Glutamatergic neuron (in vitro differentiated cells): Measurements from ENCODE around the gene RTEL1. TPM values are rescaled to one million over a fixed set of nuclear protein-coding genes. Genes with fewer than 3 reads are reported as not detected.
"Not testable (repeated sequence)": the region's sequence is repeated elsewhere in the genome, so short reads cannot be mapped to it uniquely, and the experiment has no call there.

Experiments
- DNase-seq: peaks from one replicate; pipeline ENCODE4 v3.0.0; 2022
- H3K27ac Mint-ChIP-seq: one replicate; pipeline ENCODE4 v1.8.0; 2020; ENCODE audit warnings: mild to moderate bottlenecking, mixed read lengths, inconsistent platforms; ENCODE audit not compliant: unreplicated experiment
- H3K27me3 Mint-ChIP-seq: one replicate; pipeline ENCODE4 v1.8.0; 2020; ENCODE audit warnings: mild to moderate bottlenecking, moderate library complexity, mixed read lengths, inconsistent platforms; ENCODE audit not compliant: unreplicated experiment
- H3K36me3 Mint-ChIP-seq: one replicate; pipeline ENCODE4 v1.8.0; 2020; ENCODE audit warnings: mild to moderate bottlenecking, mixed read lengths, inconsistent platforms; ENCODE audit not compliant: unreplicated experiment
- H3K4me1 Mint-ChIP-seq: one replicate; pipeline ENCODE4 v1.8.0; 2020; ENCODE audit warnings: mild to moderate bottlenecking, low read depth, mixed read lengths, inconsistent platforms; ENCODE audit not compliant: unreplicated experiment
- H3K4me3 Mint-ChIP-seq: one replicate; pipeline ENCODE4 v1.8.0; 2020; ENCODE audit warnings: mild to moderate bottlenecking, mixed read lengths, inconsistent platforms; ENCODE audit not compliant: unreplicated experiment
- H3K9me3 Mint-ChIP-seq: one replicate; pipeline ENCODE4 v1.8.0; 2020; ENCODE audit warnings: mild to moderate bottlenecking, moderate library complexity, mixed read lengths, inconsistent platforms; ENCODE audit not compliant: unreplicated experiment
- total RNA-seq: library from RNA; stranded (reverse); fragmentation: NEBNext Ultra II Directional; extraction: Animal tissue kit (Norgen Biotek cat#: 25700); gene quantifications from one replicate; pipeline ENCODE4 v1.2.1, GENCODE V29; 2021; ENCODE audit not compliant: unreplicated experiment
- TF ChIP-seq, protein P1 (sequence below): fragments of 200-600 bp; sonication (generic); IDR thresholded peaks from one replicate; pipeline ENCODE4 v1.5.0; 2021; ENCODE audit not compliant: partially characterized antibody, unreplicated experiment

Gene RTEL1
- total RNA-seq, 1 donor from 2014 or later: 36.3 TPM

- no peak overlapping the region for H3K4me3 Mint-ChIP-seq
- TF ChIP-seq, protein P1, sequence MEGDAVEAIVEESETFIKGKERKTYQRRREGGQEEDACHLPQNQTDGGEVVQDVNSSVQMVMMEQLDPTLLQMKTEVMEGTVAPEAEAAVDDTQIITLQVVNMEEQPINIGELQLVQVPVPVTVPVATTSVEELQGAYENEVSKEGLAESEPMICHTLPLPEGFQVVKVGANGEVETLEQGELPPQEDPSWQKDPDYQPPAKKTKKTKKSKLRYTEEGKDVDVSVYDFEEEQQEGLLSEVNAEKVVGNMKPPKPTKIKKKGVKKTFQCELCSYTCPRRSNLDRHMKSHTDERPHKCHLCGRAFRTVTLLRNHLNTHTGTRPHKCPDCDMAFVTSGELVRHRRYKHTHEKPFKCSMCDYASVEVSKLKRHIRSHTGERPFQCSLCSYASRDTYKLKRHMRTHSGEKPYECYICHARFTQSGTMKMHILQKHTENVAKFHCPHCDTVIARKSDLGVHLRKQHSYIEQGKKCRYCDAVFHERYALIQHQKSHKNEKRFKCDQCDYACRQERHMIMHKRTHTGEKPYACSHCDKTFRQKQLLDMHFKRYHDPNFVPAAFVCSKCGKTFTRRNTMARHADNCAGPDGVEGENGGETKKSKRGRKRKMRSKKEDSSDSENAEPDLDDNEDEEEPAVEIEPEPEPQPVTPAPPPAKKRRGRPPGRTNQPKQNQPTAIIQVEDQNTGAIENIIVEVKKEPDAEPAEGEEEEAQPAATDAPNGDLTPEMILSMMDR: no peak
Measured at GRCh38 chr20:63648190-63648589, 9.9 kb upstream of the RTEL1 start.

DNA sequence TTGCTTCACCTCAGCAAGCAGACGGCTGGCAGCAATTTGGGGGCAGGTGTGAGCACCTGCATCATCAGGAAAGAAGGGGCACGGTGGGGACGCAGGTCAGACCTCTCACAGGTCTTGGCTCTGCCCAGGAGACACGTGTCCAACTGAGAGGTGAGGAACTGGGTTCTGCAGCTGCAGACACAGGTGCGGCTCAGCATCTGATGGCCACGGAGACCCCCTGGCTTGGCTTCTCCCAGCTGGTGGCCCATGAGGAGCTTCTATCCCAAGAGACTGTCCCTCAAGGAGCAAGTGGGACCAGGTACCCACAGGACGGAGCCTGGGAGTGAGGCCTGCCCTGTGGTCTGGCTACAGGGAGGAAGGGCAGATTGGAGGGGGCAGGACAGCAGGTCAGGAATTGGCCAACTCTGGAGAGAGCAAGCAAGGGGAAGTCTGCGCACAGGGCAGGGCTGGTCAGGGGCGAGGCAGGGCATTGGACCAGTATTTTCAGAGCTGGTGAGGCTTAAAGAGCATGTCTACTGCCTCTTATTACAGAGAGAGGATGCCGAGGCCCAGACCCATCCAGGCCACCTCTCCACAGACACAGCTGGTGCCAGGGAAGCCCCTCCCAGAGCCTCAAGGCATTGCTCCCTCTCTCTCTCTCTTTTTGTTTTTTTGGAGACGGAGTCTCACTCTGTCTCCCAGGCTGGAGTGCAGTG, 9.1 kb upstream of the RTEL1 start:
- Mint-ChIP-seq H3K4me3 (peak overlapping the region; percentile 71), H3K27ac (peak overlapping the region; percentile 59), H3K27me3 (peaks cover 11% of the 10 kb centered on the region), H3K36me3 (no peaks in the 10 kb centered on the region), H3K9me3 (peaks cover 8% of the 10 kb centered on the region), H3K4me1 (peaks cover 15% of the 10 kb centered on the region)
- no peak for DNase-seq
- TF ChIP-seq, protein P1: no peak

More at GRCh38 chr20:63648190-63648589, 9.9 kb upstream of the RTEL1 start:
- Mint-ChIP-seq H3K9me3 (peaks cover 11% of the 10 kb centered on the region), H3K4me1 (peaks cover 15% of the 10 kb centered on the region), H3K36me3 (no peaks in the 10 kb centered on the region), H3K27me3 (peaks cover 11% of the 10 kb centered on the region), H3K27ac (peak overlapping the region; percentile 68)
- DNase-seq: no peak

DNA sequence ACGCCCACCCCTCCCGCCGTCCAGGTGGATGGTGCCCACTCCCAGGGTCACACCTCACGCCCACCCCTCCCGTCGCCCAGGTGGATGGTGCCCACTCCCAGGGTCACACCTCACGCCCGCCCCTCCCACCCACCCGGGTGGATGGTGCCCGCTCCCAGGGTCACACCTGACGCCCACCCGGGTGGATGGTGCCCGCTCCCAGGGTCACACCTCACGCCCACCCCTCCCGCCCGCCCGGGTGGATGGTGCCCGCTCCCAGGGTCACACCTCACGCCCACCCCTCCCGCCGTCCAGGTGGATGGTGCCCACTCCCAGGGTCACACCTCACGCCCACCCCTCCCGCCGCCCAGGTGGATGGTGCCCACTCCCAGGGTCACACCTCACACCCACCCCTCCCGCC, 7.6 kb upstream of the RTEL1 start:
- H3K27ac Mint-ChIP-seq, H3K27me3 Mint-ChIP-seq, H3K36me3 Mint-ChIP-seq, H3K9me3 Mint-ChIP-seq, DNase-seq: not testable (repeated sequence)
- Mint-ChIP-seq H3K4me1 (peaks cover 17% of the 10 kb centered on the region), H3K4me3 (peak overlapping the region; percentile 97)

GRCh38 chr20:63651942-63652191, 6.2 kb upstream of the RTEL1 start:
- H3K27me3 Mint-ChIP-seq: peaks cover 7% of the 10 kb centered on the region
- H3K4me3 Mint-ChIP-seq: peak overlapping the region; percentile 97
- DNase-seq: no peak
- H3K27ac Mint-ChIP-seq: peak overlapping the region; percentile 88
- TF ChIP-seq, protein P1: no peak
- H3K9me3 Mint-ChIP-seq: peaks cover 6% of the 10 kb centered on the region
- peaks cover 14% of the 10 kb centered on the region for H3K4me1 Mint-ChIP-seq
- no peaks in the 10 kb centered on the region for H3K36me3 Mint-ChIP-seq

DNA sequence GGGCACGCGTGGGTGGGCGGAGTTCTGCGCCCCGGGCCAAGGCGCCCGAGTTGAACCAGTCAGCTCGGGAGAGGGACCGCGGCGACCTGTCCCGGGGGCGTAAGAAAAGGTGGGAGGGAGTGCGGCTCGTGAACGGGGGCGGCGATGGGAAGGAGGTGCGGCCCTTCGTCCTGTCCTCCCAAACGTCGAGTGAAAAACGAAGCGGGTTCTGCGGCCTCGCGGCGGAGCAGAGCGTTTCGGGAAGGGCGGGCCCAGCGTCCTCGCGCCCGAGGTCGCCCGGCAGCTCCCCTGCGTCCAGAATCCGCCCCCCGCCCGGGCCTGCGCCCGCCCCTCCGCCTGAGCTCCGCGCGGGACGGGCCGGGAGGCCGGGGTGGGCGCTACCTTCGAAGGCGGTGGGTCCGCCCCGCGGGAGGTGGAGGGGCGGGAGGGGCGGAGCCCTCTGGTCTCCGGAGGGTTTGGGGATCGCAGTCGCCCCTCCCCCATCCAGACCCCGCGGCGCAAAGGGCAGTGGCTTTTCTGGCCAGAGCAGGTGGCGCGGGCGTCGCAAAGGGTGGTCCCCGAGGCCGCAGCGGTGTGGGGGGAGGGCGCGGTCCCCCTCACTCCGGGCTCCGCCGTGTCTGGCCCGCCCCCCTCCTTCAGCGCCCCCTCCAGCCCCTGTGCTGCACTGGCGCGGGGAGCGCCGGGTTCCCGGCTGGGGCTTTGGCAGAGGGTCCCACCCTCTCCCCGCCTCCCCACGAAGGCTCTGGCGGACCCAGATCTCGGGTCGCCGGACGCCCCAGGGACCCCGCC, 5.7 kb upstream of the RTEL1 start:
- Mint-ChIP-seq H3K4me3 (peak overlapping the region; percentile 97), H3K27me3 (peaks cover 9% of the 10 kb centered on the region)

More for the DNA sequence above, 5.7 kb upstream of the RTEL1 start:
- Mint-ChIP-seq H3K36me3 (no peaks in the 10 kb centered on the region), H3K9me3 (peaks cover 8% of the 10 kb centered on the region), H3K4me1 (peaks cover 14% of the 10 kb centered on the region), H3K27ac (no peak overlapping the region)
- DNase-seq: peak; percentile 88
- TF ChIP-seq, protein P1: peak; percentile 19
